Left colon (tissue), 2 donors: ENCODE results near the gene LIMA1. TPM values are rescaled to one million over a fixed set of nuclear protein-coding genes. Genes with fewer than 3 reads are reported as not detected.
"Not testable (repeated sequence)": the region's sequence is repeated elsewhere in the genome, so short reads cannot be mapped to it uniquely, and the experiment has no call there.

Experiments
- ATAC-seq: fragments of 200-7000 bp; cut with Tn5 transposase; one replicate; pipeline ENCODE4 v1.9.1; 2020; ENCODE audit warnings: mild to moderate bottlenecking, moderate library complexity
- DNase-seq, 2 donors: peaks; one replicate each; pipeline ENCODE4 v3.0.0-alpha.2; 2020
- intact Hi-C, 2 donors: fragments of 100-400 bp; cut with DNase I in 1 of 2; cut with micrococcal nuclease in 1 of 2; formaldehyde crosslinking; loops; one replicate each; pipeline versions ENCODE4 v1.11.2 to v1.14.0; 2022; cut with DNase I, micrococcal nuclease
- total RNA-seq, 2 donors: library from RNA; stranded (reverse); fragmentation: NEBNext Ultra II Directional; extraction: Animal tissue kit (Norgen Biotek cat#: 25700); gene quantifications; one replicate each; pipeline ENCODE4 v1.2.1, GENCODE V29; 2021
- donor health status: DM: no; HTN: no; CAD: no.
- donor health status: DM: yes; HTN: yes; CAD: no.

LIMA1 gene
- total RNA-seq, 2 donors from 2014 or later, result 279 to 296 TPM

- DNase-seq (peak; percentile 97 to 99), ATAC-seq (peak; percentile 96)
- intact Hi-C loops, result no loop called here
Observed at GRCh38 chr12:50167049-50167828, 116.1 kb downstream of the LIMA1 start, which contains the start of gene CERS5. TSS of gene CERS5 (minus strand) at chr12:50167369. CDS start at chr12:50167297, 72 bp downstream.

- no peak for ATAC-seq
- peak; percentile 40 to 64 for DNase-seq
- intact Hi-C loops, result no loop called here
Observed at GRCh38 chr12:50166799-50167048, 116.6 kb downstream of the LIMA1 start.

DNA sequence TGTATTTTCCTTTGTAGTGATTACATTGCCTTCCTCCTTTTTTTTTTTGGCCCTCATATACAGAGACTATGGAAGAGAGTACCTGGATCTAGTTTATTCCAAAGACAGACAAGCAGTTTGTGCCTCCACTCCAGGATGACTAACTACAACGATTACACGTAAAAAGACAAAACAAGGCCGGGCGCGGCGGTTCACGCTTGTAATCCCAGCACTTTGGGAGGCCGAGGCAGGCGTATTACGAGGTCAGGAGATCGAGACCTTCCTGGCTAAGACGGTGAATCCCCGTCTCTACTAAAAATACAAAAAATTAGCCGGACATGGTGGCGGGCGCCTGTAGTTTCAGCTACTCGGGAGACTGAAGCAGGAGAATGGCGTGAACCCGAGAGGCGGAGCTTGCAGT, 118.4 kb downstream of the LIMA1 start:
- DNase-seq (no peak), ATAC-seq (no peak)
- intact Hi-C loops, result no loop called here

- DNase-seq (no peak), ATAC-seq (no peak)
- intact Hi-C loops, result no loop called here
Observed at GRCh38 chr12:50162230-50162629, 121.1 kb downstream of the LIMA1 start.

GRCh38 chr12:50160643-50161042, 122.7 kb downstream of the LIMA1 start:
- DNase-seq (no peak), ATAC-seq (no peak)
- intact Hi-C loops, result no loop called here

DNA sequence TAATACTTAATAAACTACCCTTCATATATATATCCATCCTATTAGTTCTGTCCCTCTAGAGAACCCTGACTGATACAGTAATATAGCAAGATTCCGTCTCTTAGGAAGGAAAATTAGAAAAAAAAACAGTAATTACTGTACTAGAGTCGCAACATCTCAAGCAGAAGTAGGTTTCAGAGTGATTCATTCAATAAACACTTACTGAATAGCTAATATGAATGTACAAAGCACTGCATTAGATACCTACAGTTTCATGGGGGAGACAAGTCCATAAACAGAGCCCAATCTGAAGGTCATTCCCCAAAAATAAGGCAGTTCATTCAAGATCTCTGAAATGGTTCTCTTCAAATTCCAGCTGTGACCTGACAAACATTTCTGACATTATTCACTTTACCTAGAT, 126.1 kb downstream of the LIMA1 start:
- ATAC-seq (no peak), DNase-seq (no peak)
- intact Hi-C loops, result no loop called here

- DNase-seq (no peak), ATAC-seq (no peak)
- intact Hi-C loops, result no loop called here
Observed at GRCh38 chr12:50156641-50157040, 126.7 kb downstream of the LIMA1 start.

DNA sequence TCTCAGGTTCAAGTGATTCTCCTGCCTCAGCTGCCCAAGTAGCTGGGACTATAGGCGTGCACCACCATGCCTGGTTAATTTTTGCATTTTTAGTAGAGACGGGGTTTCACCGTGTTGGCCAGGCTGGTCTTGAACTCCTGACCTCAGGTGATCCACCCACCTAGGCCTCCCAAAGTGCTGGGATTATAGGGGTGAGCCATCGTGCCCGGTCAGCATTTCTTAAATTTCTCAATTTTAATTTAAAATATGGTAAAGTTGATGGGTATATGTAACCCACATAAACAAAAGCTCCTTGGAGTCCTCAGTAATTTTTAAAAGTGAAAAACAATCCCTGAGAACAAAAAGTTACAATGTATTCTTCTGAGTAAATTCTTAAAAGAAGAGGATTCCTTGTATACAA, 128.4 kb downstream of the LIMA1 start:
- intact Hi-C loops, DNase-seq, ATAC-seq: not testable (repeated sequence)

GRCh38 chr12:50151047-50151687, 132.2 kb downstream of the LIMA1 start:
- DNase-seq, result no peak
- ATAC-seq, result no peak
- intact Hi-C loops, result no loop called here

GRCh38 chr12:50149311-50149710, 134.0 kb downstream of the LIMA1 start:
- no peak for DNase-seq
- no peak for ATAC-seq
- intact Hi-C loops, result no loop called here

GRCh38 chr12:50148011-50148410, 135.3 kb downstream of the LIMA1 start:
- ATAC-seq, intact Hi-C loops, DNase-seq: not testable (repeated sequence)

DNA sequence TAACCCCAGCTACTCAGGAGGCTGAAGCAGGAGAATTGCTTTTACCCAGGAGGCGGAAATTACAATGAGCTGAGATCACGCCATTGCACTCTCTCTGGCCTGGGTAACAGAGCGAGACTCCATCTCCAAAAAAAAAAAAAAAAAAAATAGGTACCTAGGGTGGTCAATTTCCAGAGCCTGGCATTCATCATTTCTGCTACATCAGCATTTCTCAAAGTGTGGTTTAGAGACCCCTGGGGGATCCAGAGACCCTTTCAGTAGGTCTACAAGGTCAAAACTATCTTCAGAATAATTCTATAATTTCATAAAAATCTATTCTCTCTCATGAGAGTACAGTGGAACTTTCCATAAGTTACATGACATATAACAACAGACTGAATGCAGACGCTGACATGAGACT, 136.0 kb downstream of the LIMA1 start:
- intact Hi-C loops, result no loop called here
- ATAC-seq (no peak), DNase-seq (no peak)

GRCh38 chr12:50145439-50145838, 137.9 kb downstream of the LIMA1 start:
- DNase-seq (no peak), ATAC-seq (no peak)
- intact Hi-C loops, result no loop called here

- intact Hi-C loops, result no loop called here
- ATAC-seq, result no peak
- no peak for DNase-seq
Observed at GRCh38 chr12:50142993-50143392, 140.3 kb downstream of the LIMA1 start.

GRCh38 chr12:50132505-50133135, 150.7 kb downstream of the LIMA1 start:
- peak; percentile 56 for ATAC-seq
- no peak for DNase-seq
- intact Hi-C loops, result no loop called here

DNA sequence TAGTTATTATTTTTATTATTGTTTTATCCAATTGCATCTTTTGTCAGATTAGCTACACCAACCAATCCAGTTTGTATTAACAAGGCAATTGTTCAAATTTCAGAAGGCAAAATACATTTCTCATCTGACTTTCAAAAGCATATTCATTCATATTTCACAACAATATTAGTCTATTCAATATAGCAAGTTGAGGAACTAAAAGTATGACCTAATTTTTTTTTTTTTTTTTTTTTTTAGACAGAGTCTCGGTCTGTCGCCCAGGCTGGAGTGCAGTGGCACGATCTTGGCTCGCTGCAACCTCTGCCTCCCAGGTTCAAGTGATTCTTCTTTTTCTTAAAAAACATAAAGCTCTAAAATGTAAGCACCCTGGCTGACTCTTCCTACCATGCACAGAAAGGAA, 154.0 kb downstream of the LIMA1 start:
- ATAC-seq (no peak), DNase-seq (no peak)
- intact Hi-C loops, result no loop called here

DNA sequence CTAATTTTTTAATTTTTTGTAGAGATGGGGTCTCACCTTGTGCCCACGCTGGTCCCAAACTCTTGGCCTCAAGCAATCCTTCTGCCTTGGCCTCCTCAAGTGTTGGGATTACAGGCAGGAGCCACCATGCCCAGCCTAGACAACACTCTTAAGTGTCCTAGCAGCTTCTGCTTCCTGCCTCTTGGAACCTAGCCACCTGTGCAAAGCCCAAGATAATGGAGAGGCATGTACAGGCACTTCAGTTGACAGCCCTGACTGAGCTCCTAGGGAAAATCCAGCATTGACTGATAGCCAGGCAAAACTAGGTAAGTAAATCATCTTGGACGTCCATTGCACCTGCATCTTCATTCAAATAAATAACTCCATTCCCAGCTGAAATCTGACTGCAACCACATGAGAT, 155.8 kb downstream of the LIMA1 start:
- no peak for ATAC-seq
- intact Hi-C loops, result no loop called here
- no peak for DNase-seq
